NT2/D1 (cell line): ENCODE data around the gene TNXB.
"Not testable (repeated sequence)": the region's sequence is repeated elsewhere in the genome, so short reads cannot be mapped to it uniquely, and the experiment has no call there.

Experiments
- YY1 ChIP-seq: IDR thresholded peaks from 2 replicates; pipeline ENCODE4 v1.6.1; 2011; ENCODE audit not compliant: insufficient read length, insufficient read depth
- ZNF274 ChIP-seq: IDR thresholded peaks from 2 replicates; pipeline ENCODE4 v1.6.1; 2011; ENCODE audit warnings: mild to moderate bottlenecking, low read depth, low read length

DNA sequence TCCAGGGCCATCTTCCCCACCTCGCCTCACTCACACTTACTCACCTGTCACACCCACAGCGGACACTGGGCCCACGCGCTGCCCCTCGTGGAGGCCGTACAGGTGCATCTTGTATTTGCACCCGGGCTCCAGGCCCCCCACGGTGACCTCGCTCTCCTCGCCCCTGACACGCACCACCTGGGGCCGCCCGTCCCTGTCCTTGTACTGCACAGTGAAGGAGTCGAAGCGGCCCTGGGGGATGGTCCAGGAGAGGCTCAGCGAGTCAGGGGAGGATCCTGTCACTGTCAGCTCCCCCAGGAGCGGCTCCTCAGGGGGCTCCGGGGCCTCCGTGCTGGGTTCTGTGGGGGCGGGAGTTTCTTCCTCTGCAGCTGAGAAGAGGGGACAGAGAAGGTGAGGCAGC, 56.5 kb downstream of the TNXB start:
- not testable (repeated sequence) for TF ChIP-seq ZNF274, YY1
